NOMO-1 (cell line): Measurements from ENCODE around the gene RP2.

Experiments used
- DNase-seq, 2 experiments: peaks; one replicate each; lab custom pipeline; 2025; ENCODE audit not compliant: unreplicated experiment in 2 of 2; lab: John Stamatoyannopoulos, UW

Gene RP2

GRCh38 chrX:46917622-46918021, 80.8 kb downstream of the RP2 start:
- no peak for DNase-seq

- DNase-seq: no peak
Measured at GRCh38 chrX:46918434-46918833, 81.6 kb downstream of the RP2 start.

- no peak for DNase-seq
Measured at GRCh38 chrX:46920235-46920634, 83.4 kb downstream of the RP2 start.

- DNase-seq: no peak
Measured at GRCh38 chrX:46922611-46923010, 85.8 kb downstream of the RP2 start.

GRCh38 chrX:46927718-46928117, 90.9 kb downstream of the RP2 start:
- no peak for DNase-seq

- no peak for DNase-seq
Measured at GRCh38 chrX:46929439-46930261, 92.8 kb downstream of the RP2 start.
